IPS DF 6.9 (cell line): ENCODE results near the gene KAT5.

ENCODE experiments used
- DNase-seq: peaks from one replicate; pipeline ENCODE4 v3.0.0-alpha.2; 2013; ENCODE audit warnings: low read depth, low spot score
- H3K27ac ChIP-seq: one replicate; pipeline ENCODE4 v1.5.1; 2013; ENCODE audit warnings: low read length, control low read depth
- H3K27me3 ChIP-seq: 2 replicates; pipeline ENCODE4 v1.6.1; 2013; ENCODE audit warnings: mild to moderate bottlenecking, low read length; ENCODE audit not compliant: control insufficient read depth, insufficient read depth
- H3K36me3 ChIP-seq: 2 replicates; pipeline ENCODE4 v1.6.1; 2013; ENCODE audit warnings: low read length; ENCODE audit not compliant: control insufficient read depth, insufficient read depth
- H3K4me1 ChIP-seq: 2 replicates; pipeline ENCODE4 v1.6.1; 2013; ENCODE audit warnings: low read length; ENCODE audit not compliant: control insufficient read depth, insufficient read depth
- H3K4me3 ChIP-seq: 2 replicates; pipeline ENCODE4 v1.5.1; 2013; ENCODE audit warnings: mild to moderate bottlenecking, low read length
- H3K9me3 ChIP-seq: 2 replicates; pipeline ENCODE4 v1.6.1; 2013; ENCODE audit warnings: low read length, inconsistent platforms; ENCODE audit not compliant: control insufficient read depth, insufficient read depth
- WGBS: extraction: QIAGEN DNeasy Blood & Tissue Kit; methylation state at CpG from one replicate; pipeline ENCODE4 v1.1.7; 2013; ENCODE audit warnings: mixed read lengths, missing lambda C conversion rate; ENCODE audit not compliant: insufficient read length, insufficient coverage; 5-methylcytosine and 5-hydroxymethylcytosine counted together

Gene KAT5

DNA sequence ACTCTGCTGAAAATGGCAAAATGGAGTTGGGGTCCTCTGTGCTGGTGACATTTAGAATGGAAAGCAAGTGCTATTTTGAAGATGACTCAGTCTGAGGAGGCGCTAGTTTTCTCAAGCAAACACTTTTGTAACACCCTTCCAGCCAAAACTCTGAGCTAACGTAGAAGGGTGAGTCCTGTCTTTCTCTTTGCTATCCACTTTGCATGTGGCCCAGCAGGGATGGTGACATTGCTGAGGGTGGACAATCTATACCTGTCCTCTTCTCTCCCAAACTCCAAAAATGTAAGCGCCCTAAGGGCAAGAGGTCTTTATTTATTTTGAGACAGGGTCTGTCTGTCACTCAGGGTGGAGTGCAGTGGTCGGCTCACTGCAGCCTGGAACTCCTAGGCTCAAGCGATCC, 3.6 kb upstream of the KAT5 start:
- no peaks in the 10 kb centered on the region for H3K9me3 ChIP-seq
- H3K27me3 ChIP-seq, result no peaks in the 10 kb centered on the region
- no CpG with 5 or more reads among the region's 5 CpGs for WGBS
- H3K36me3 ChIP-seq, result 0 out of 2 replicates have a peak, but pooled peaks cover 3% of the 10 kb centered on the region
- peaks cover 2% of the 10 kb centered on the region; the same call in 1 of the 2 replicates for H3K4me1 ChIP-seq
- DNase-seq, result no peak
- no peak overlapping the region for H3K4me3 ChIP-seq
- no peak overlapping the region for H3K27ac ChIP-seq

DNA sequence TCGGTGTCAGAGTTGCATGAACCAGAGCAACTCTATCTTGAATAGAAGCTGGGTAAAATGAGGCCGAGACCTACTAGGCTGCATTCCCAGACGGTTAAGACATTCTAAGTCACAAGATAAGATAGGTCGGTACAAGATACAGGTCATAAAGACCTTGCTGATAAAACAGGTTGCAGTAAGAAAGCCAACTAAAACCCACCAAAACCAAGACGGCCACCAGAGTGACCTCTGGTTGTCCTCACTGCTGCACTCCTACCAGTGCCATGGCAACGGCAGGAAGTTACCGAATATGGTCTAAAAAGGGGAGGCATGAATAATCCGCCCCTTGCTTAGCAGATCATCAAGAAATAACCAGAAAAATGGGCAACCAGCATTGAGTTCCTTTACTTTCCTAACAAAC, 2.4 kb upstream of the KAT5 start:
- H3K4me1 ChIP-seq, result peaks cover 2% of the 10 kb centered on the region; the same call in 1 of the 2 replicates
- WGBS, result no CpG with 5 or more reads among the region's 8 CpGs
- no peak overlapping the region for H3K4me3 ChIP-seq
- H3K9me3 ChIP-seq, result no peaks in the 10 kb centered on the region
- H3K36me3 ChIP-seq, result peaks cover 9% of the 10 kb centered on the region; the same call in 1 of the 2 replicates
- no peak overlapping the region for H3K27ac ChIP-seq
- H3K27me3 ChIP-seq, result no peaks in the 10 kb centered on the region
- DNase-seq, result no peak

DNA sequence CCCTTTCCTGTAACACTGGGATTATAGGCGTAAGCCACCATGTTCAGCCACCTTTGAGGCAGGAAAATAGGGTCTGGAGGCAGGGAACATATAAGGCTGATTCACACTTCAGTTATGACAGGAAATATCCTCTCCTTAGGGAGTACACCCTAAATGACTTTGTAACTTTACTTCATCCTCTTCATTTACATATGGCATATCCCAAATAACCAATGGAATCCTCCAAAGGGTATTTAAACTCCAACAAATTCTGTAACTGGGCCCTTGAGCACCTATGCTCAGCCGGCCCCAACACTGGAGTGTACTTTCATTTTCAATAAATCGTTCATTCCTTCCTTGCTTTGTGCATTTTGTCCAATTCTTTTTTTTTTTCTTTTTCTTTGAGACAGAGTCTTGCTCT, 1.6 kb upstream of the KAT5 start:
- peaks cover 15% of the 10 kb centered on the region; the same call in 1 of the 2 replicates for H3K36me3 ChIP-seq
- no peaks in the 10 kb centered on the region for H3K9me3 ChIP-seq
- H3K27me3 ChIP-seq, result no peaks in the 10 kb centered on the region
- no CpG with 5 or more reads among the region's 3 CpGs for WGBS
- no peak overlapping the region for H3K4me3 ChIP-seq
- H3K4me1 ChIP-seq, result peaks cover 2% of the 10 kb centered on the region; the same call in 1 of the 2 replicates
- H3K27ac ChIP-seq, result no peak overlapping the region
- DNase-seq, result no peak

DNA sequence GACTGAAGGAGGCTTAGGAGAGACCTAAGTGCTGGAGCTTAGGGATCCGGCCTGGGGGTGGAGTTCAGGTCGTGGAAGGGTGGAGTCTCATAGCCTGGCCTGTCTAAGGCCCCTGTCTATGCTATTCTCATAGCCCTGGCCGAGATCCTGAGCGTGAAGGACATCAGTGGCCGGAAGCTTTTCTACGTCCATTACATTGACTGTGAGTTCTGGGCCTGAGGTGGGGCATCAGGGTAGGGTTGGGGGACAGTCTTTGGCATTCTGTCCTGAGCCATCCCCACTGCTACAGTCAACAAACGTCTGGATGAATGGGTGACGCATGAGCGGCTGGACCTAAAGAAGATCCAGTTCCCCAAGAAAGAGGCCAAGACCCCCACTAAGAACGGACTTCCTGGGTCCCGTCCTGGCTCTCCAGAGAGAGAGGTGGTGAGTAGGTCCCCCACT, 603 bp downstream of the KAT5 start:
- no CpG with 5 or more reads among the region's 11 CpGs for WGBS
- no peak overlapping the region for H3K27ac ChIP-seq

DNA sequence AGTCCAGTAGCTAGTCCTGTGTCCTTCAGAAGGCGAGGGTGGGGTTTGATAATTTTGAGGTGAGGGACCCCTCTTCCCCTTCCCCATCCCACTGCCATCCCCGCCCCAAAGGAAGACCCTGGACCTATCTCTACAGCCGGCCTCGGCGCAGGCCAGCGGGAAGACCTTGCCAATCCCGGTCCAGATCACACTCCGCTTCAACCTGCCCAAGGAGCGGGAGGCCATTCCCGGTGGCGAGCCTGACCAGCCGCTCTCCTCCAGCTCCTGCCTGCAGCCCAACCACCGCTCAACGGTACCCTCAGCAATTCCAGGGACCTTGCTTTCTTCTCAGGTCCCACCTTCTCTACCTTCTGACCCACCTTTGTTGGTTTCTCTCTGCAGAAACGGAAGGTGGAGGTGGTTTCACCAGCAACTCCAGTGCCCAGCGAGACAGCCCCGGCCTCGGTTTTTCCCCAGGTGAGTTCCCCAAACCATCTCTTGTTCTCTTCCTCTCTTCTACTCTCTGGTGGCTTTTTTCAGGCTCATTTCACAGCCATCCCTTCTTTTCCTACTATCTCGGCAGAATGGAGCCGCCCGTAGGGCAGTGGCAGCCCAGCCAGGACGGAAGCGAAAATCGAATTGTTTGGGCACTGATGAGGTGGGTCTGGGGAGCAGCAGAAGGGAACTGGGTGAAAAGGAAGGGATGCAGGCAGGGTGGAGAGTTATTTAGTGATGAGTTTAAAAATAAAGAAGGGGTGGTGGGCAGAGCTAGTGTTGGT, 1.3 kb downstream of the KAT5 start:
- DNase-seq, result no peak
- Histone ChIP-seq H3K4me1 (peaks cover 2% of the 10 kb centered on the region; the same call in 1 of the 2 replicates), H3K9me3 (no peaks in the 10 kb centered on the region), H3K4me3 (no peak overlapping the region), H3K27ac (no peak overlapping the region), H3K27me3 (no peaks in the 10 kb centered on the region), H3K36me3 (peaks cover 36% of the 10 kb centered on the region)
- WGBS, result no CpG with 5 or more reads among the region's 24 CpGs

More for the DNA sequence above, 603 bp downstream of the KAT5 start:
- H3K36me3 ChIP-seq, result peaks cover 30% of the 10 kb centered on the region
- no peak for DNase-seq
- H3K9me3 ChIP-seq, result no peaks in the 10 kb centered on the region
- no peaks in the 10 kb centered on the region for H3K27me3 ChIP-seq
- peak overlapping the region; percentile 74; the same call in 1 of the 2 replicates for H3K4me3 ChIP-seq
- H3K4me1 ChIP-seq, result peaks cover 2% of the 10 kb centered on the region; the same call in 1 of the 2 replicates

DNA sequence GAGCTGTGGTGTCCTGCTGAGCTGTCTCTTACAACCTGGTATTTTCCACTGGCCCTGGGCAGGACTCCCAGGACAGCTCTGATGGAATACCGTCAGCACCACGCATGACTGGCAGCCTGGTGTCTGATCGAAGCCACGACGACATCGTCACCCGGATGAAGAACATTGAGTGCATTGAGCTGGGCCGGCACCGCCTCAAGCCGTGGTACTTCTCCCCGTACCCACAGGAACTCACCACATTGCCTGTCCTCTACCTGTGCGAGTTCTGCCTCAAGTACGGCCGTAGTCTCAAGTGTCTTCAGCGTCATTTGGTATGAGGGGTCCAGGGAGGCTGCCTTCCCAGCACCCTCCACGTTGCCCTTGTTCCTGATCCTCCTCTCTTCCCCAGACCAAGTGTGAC, 2.4 kb downstream of the KAT5 start:
- H3K36me3 ChIP-seq, result peaks cover 44% of the 10 kb centered on the region
- H3K27me3 ChIP-seq, result no peaks in the 10 kb centered on the region
- H3K27ac ChIP-seq, result no peak overlapping the region
- H3K4me3 ChIP-seq, result no peak overlapping the region
- H3K4me1 ChIP-seq, result peaks cover 4% of the 10 kb centered on the region; the same call in 1 of the 2 replicates
- DNase-seq, result no peak
- WGBS, result no CpG with 5 or more reads among the region's 16 CpGs
- H3K9me3 ChIP-seq, result no peaks in the 10 kb centered on the region

DNA sequence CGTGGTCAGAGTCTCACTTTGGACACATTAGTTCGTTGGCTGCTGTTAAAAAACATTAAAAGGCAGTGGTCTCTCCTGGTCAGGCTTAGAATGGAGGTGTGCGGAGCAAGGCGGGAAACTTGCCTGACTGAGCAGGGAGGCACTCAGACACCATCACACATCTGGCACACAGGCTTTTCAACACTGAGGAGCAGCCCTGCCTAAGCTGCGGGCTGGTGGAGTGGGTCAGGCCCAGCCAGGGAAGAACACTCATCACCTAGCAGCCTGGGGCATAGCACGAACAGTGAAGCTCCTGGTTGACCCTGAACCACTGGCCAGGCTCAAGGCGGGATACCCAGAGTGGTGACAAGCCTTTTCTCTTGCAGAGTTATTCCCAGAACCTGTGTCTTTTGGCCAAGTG, 4.2 kb downstream of the KAT5 start:
- no peaks in the 10 kb centered on the region for H3K27me3 ChIP-seq
- H3K9me3 ChIP-seq, result no peaks in the 10 kb centered on the region
- H3K4me1 ChIP-seq, result peaks cover 7% of the 10 kb centered on the region; the same call in 1 of the 2 replicates
- no peak overlapping the region for H3K27ac ChIP-seq
- H3K4me3 ChIP-seq, result no peak overlapping the region
- H3K36me3 ChIP-seq, result peaks cover 44% of the 10 kb centered on the region
- no CpG with 5 or more reads among the region's 7 CpGs for WGBS
- no peak for DNase-seq

DNA sequence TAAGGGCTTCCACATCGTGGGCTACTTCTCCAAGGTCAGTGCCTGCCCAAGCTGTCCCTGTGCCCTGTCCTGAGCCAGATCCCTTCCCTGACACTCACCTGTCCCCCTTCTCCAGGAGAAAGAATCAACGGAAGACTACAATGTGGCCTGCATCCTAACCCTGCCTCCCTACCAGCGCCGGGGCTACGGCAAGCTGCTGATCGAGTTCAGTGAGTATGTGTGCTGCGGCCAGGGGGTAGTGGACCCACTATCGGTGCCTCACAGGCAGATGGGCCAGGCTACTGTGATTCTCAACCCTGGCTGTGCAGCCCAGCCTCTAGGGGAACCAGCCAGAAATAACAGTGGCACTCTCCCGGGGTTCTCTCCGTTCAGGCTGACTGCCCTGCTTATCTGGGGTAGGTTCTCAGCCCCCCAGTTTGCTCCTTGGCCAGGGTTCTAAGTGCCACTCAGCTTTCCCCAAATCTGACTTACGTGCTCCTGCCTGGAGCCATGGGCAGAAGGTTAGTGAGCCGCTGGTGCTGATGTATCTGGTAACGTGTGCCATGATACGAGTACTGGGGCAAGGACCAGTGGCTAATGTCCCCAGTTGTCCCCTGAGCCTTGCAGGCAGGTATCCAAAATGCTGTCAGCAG, 4.8 kb downstream of the KAT5 start:
- Histone ChIP-seq H3K4me1 (peaks cover 7% of the 10 kb centered on the region; the same call in 1 of the 2 replicates), H3K4me3 (no peak overlapping the region), H3K9me3 (no peaks in the 10 kb centered on the region), H3K27me3 (no peaks in the 10 kb centered on the region), H3K36me3 (peaks cover 44% of the 10 kb centered on the region), H3K27ac (no peak overlapping the region)
- WGBS, result no CpG with 5 or more reads among the region's 14 CpGs
- no peak for DNase-seq

DNA sequence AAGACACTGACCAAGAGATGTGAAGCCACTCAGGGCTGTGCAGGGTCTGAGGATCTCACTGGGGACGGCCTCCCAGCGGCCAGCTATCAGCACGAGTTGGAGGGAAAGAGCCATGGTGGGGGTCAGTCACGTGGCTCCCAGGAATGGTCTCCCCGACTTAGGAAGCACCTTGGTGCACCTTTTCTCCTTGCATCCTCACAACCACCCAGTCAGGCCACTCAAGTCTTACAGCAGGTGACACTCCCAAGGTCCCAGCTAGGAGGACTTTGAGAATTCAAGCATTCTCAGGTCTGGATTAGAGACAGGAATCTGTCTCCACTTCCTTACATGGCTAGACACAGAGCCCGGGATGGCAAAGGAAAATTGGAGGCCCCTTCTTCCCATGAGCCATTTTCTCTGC, 5.9 kb downstream of the KAT5 start:
- Histone ChIP-seq H3K27me3 (no peaks in the 10 kb centered on the region), H3K4me3 (no peak overlapping the region), H3K9me3 (no peaks in the 10 kb centered on the region), H3K4me1 (0 out of 2 replicates have a peak, but pooled peaks cover 4% of the 10 kb centered on the region), H3K36me3 (peaks cover 44% of the 10 kb centered on the region), H3K27ac (no peak overlapping the region)
- no peak for DNase-seq
- no CpG with 5 or more reads among the region's 6 CpGs for WGBS

DNA sequence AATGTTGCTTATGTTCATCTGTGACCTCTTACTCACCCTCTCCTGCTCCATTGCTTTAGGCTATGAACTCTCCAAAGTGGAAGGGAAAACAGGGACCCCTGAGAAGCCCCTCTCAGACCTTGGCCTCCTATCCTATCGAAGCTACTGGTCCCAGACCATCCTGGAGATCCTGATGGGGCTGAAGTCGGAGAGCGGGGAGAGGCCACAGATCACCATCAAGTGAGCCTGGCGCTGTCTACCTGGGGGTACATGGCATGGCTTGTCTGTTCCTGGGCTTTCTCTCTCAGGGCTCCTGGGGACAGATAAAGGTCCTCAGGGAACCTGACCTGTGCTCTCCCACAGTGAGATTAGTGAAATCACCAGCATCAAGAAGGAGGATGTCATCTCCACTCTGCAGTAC, 6.5 kb downstream of the KAT5 start:
- Histone ChIP-seq H3K9me3 (no peaks in the 10 kb centered on the region), H3K27me3 (no peaks in the 10 kb centered on the region), H3K4me1 (0 out of 2 replicates have a peak, but pooled peaks cover 4% of the 10 kb centered on the region), H3K36me3 (peaks cover 40% of the 10 kb centered on the region), H3K27ac (no peak overlapping the region), H3K4me3 (no peak overlapping the region)
- WGBS, result no CpG with 5 or more reads among the region's 4 CpGs
- no peak for DNase-seq
